WTC11 (cell line): Measurements from ENCODE around the gene CAMTA1. TPM values are rescaled to one million over a fixed set of nuclear protein-coding genes. Genes with fewer than 3 reads are reported as not detected.

ENCODE experiments used
- ATAC-seq: fragments of 200-7000 bp; cut with Tn5 transposase; 2 replicates; pipeline ENCODE4 v1.10.0; 2021; ENCODE audit warnings: mild to moderate bottlenecking, moderate library complexity
- CTCF ChIA-PET: fragments of 300-600 bp; sonication (Branson Sonifier 250); formaldehyde crosslinking; loops from one replicate; lab custom pipeline; 2021; ENCODE audit warnings: antibody characterized with exemption; lab: Charles Lee
- POLR2A ChIA-PET: fragments of 350-600 bp; sonication (Branson Sonifier 250); formaldehyde crosslinking; loops from one replicate; lab custom pipeline; 2021; ENCODE audit warnings: antibody characterized with exemption; lab: Charles Lee
- DNase-seq: peaks from one replicate; pipeline ENCODE4 v3.0.0; 2021; ENCODE audit warnings: low spot score
- H3K27ac Mint-ChIP-seq: 2 replicates; pipeline ENCODE4 v1.8.0; 2021; ENCODE audit warnings: mixed read lengths
- H3K27me3 Mint-ChIP-seq: 2 replicates; pipeline ENCODE4 v1.8.0; 2021; ENCODE audit warnings: low read depth, mild to moderate bottlenecking, moderate library complexity, mixed read lengths
- H3K36me3 Mint-ChIP-seq: 2 replicates; pipeline ENCODE4 v1.8.0; 2021; ENCODE audit warnings: mixed read lengths
- H3K4me1 Mint-ChIP-seq: 2 replicates; pipeline ENCODE4 v1.8.0; 2022; ENCODE audit warnings: mixed read lengths
- H3K4me3 Mint-ChIP-seq: 2 replicates; pipeline ENCODE4 v1.8.0; 2021; ENCODE audit warnings: mild to moderate bottlenecking, moderate library complexity, mixed read lengths
- H3K9me3 Mint-ChIP-seq: 2 replicates; pipeline ENCODE4 v1.8.0; 2021; ENCODE audit warnings: mixed read lengths
- CREM ChIP-seq: sonication (generic); formaldehyde crosslinking; IDR thresholded peaks from 2 replicates; pipeline ENCODE4 v1.8.1; 2022; ENCODE audit warnings: mild to moderate bottlenecking, missing genetic modification reagents, moderate library complexity
- E2F1 ChIP-seq: sonication (generic); formaldehyde crosslinking; IDR thresholded peaks from 2 replicates; pipeline ENCODE4 v1.8.0; 2022; ENCODE audit warnings: mild to moderate bottlenecking, missing genetic modification reagents
- ELF4 ChIP-seq: sonication (generic); formaldehyde crosslinking; IDR thresholded peaks from 2 replicates; pipeline ENCODE4 v1.8.1; 2022; ENCODE audit warnings: low read depth, mild to moderate bottlenecking, moderate library complexity, missing genetic modification reagents
- FOXJ3 ChIP-seq: sonication (generic); formaldehyde crosslinking; IDR thresholded peaks from 2 replicates; pipeline ENCODE4 v1.9.0; 2021; ENCODE audit warnings: missing genetic modification reagents, mild to moderate bottlenecking, borderline replicate concordance
- GTF2I ChIP-seq: fragments of 250-450 bp; sonication (Bioruptor Pico); conservative IDR thresholded peaks from 2 replicates; pipeline ENCODE4 v1.4.0; 2021; ENCODE audit warnings: mild to moderate bottlenecking
- IRF1 ChIP-seq: sonication (generic); formaldehyde crosslinking; IDR thresholded peaks from 2 replicates; pipeline ENCODE4 v1.8.0; 2023; ENCODE audit warnings: missing genetic modification reagents
- JAZF1 ChIP-seq: fragments of 250-450 bp; sonication (Bioruptor Pico); IDR thresholded peaks from 2 replicates; pipeline ENCODE4 v1.9.0; 2021; ENCODE audit warnings: moderate library complexity, mild to moderate bottlenecking, inconsistent platforms
- KAT7 ChIP-seq: sonication (generic); formaldehyde crosslinking; IDR thresholded peaks from 2 replicates; pipeline ENCODE4 v1.8.1; 2023; ENCODE audit warnings: missing genetic modification reagents, mild to moderate bottlenecking, borderline replicate concordance
- MYBL2 ChIP-seq: sonication (generic); formaldehyde crosslinking; IDR thresholded peaks from 2 replicates; pipeline ENCODE4 v1.8.1; 2023; ENCODE audit warnings: mild to moderate bottlenecking, moderate library complexity, missing genetic modification reagents
- SP1 ChIP-seq: sonication (generic); formaldehyde crosslinking; conservative IDR thresholded peaks from 2 replicates; pipeline ENCODE4 v1.8.1; 2022; ENCODE audit warnings: missing genetic modification reagents
- TEAD4 ChIP-seq: sonication (generic); formaldehyde crosslinking; IDR thresholded peaks from 2 replicates; pipeline ENCODE4 v1.8.0; 2022; ENCODE audit warnings: mild to moderate bottlenecking, missing genetic modification reagents
- ZNF232 ChIP-seq: sonication (generic); formaldehyde crosslinking; IDR thresholded peaks from 2 replicates; pipeline ENCODE4 v1.8.0; 2022; ENCODE audit warnings: mild to moderate bottlenecking, missing genetic modification reagents
- ZNF317 ChIP-seq: sonication (generic); formaldehyde crosslinking; IDR thresholded peaks from 2 replicates; pipeline ENCODE4 v1.8.1; 2023; ENCODE audit warnings: low read depth, mild to moderate bottlenecking, moderate library complexity, missing genetic modification reagents, borderline replicate concordance
- ZNF396 ChIP-seq: fragments of 250-450 bp; sonication (Bioruptor Pico); IDR thresholded peaks from 2 replicates; pipeline ENCODE4 v1.8.0; 2021; ENCODE audit warnings: mild to moderate bottlenecking, moderate library complexity, borderline replicate concordance
- total RNA-seq: library from RNA; stranded (reverse); gene quantifications from 3 replicates; pipeline ENCODE4 v1.2.3, GENCODE V29; 2021
- TF ChIP-seq, protein P1 (sequence below): sonication (generic); formaldehyde crosslinking; IDR thresholded peaks from 2 replicates; pipeline ENCODE4 v1.8.0; 2022; ENCODE audit warnings: missing genetic modification reagents
- TF ChIP-seq, protein P2 (sequence below): sonication (generic); formaldehyde crosslinking; IDR thresholded peaks from 2 replicates; pipeline ENCODE4 v1.8.1; 2023; ENCODE audit warnings: mild to moderate bottlenecking, missing genetic modification reagents
- TF ChIP-seq, protein P3 (sequence below): sonication (generic); formaldehyde crosslinking; IDR thresholded peaks from 2 replicates; pipeline ENCODE4 v1.8.0; 2023; ENCODE audit warnings: mild to moderate bottlenecking, missing genetic modification reagents
- TF ChIP-seq, protein P4 (sequence below): sonication (generic); formaldehyde crosslinking; IDR thresholded peaks from 2 replicates; pipeline ENCODE4 v1.8.1; 2023; ENCODE audit warnings: mild to moderate bottlenecking, missing genetic modification reagents, borderline replicate concordance

CAMTA1 gene
- total RNA-seq, 1 experiment from 2014 or later, result 86.4 TPM

GRCh38 chr1:7363450-7363849, 578.2 kb downstream of the CAMTA1 start:
- ChIA-PET POLR2A (no interaction called here), CTCF (no interaction called here)
- ATAC-seq (no peak), DNase-seq (no peak)
- Mint-ChIP-seq H3K4me3 (no peak overlapping the region), H3K9me3 (0 out of 2 replicates have a peak, but pooled peaks cover 4% of the 10 kb centered on the region), H3K4me1 (no peaks in the 10 kb centered on the region), H3K27ac (no peak overlapping the region), H3K36me3 (no peaks in the 10 kb centered on the region), H3K27me3 (no peaks in the 10 kb centered on the region; the same call in none of the 2 replicates)
- TF ChIP-seq KAT7 (CRISPR knock-in tag) (no peak), TEAD4 (CRISPR knock-in tag) (no peak), FOXJ3 (CRISPR knock-in tag) (no peak), MYBL2 (no peak), GTF2I (CRISPR knock-in tag) (no peak), CREM (CRISPR knock-in tag) (no peak), ZNF317 (no peak), ELF4 (CRISPR knock-in tag) (no peak), SP1 (CRISPR knock-in tag) (no peak), IRF1 (CRISPR knock-in tag) (no peak), JAZF1 (CRISPR knock-in tag) (no peak), ZNF396 (CRISPR knock-in tag) (no peak), E2F1 (CRISPR knock-in tag) (no peak), ZNF232 (CRISPR knock-in tag) (no peak)
- TF ChIP-seq, protein P1, sequence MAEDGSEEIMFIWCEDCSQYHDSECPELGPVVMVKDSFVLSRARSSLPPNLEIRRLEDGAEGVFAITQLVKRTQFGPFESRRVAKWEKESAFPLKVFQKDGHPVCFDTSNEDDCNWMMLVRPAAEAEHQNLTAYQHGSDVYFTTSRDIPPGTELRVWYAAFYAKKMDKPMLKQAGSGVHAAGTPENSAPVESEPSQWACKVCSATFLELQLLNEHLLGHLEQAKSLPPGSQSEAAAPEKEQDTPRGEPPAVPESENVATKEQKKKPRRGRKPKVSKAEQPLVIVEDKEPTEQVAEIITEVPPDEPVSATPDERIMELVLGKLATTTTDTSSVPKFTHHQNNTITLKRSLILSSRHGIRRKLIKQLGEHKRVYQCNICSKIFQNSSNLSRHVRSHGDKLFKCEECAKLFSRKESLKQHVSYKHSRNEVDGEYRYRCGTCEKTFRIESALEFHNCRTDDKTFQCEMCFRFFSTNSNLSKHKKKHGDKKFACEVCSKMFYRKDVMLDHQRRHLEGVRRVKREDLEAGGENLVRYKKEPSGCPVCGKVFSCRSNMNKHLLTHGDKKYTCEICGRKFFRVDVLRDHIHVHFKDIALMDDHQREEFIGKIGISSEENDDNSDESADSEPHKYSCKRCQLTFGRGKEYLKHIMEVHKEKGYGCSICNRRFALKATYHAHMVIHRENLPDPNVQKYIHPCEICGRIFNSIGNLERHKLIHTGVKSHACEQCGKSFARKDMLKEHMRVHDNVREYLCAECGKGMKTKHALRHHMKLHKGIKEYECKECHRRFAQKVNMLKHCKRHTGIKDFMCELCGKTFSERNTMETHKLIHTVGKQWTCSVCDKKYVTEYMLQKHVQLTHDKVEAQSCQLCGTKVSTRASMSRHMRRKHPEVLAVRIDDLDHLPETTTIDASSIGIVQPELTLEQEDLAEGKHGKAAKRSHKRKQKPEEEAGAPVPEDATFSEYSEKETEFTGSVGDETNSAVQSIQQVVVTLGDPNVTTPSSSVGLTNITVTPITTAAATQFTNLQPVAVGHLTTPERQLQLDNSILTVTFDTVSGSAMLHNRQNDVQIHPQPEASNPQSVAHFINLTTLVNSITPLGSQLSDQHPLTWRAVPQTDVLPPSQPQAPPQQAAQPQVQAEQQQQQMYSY, result no peak
- TF ChIP-seq, protein P2, sequence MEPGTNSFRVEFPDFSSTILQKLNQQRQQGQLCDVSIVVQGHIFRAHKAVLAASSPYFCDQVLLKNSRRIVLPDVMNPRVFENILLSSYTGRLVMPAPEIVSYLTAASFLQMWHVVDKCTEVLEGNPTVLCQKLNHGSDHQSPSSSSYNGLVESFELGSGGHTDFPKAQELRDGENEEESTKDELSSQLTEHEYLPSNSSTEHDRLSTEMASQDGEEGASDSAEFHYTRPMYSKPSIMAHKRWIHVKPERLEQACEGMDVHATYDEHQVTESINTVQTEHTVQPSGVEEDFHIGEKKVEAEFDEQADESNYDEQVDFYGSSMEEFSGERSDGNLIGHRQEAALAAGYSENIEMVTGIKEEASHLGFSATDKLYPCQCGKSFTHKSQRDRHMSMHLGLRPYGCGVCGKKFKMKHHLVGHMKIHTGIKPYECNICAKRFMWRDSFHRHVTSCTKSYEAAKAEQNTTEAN (CRISPR knock-in tag), result no peak
- TF ChIP-seq, protein P3, sequence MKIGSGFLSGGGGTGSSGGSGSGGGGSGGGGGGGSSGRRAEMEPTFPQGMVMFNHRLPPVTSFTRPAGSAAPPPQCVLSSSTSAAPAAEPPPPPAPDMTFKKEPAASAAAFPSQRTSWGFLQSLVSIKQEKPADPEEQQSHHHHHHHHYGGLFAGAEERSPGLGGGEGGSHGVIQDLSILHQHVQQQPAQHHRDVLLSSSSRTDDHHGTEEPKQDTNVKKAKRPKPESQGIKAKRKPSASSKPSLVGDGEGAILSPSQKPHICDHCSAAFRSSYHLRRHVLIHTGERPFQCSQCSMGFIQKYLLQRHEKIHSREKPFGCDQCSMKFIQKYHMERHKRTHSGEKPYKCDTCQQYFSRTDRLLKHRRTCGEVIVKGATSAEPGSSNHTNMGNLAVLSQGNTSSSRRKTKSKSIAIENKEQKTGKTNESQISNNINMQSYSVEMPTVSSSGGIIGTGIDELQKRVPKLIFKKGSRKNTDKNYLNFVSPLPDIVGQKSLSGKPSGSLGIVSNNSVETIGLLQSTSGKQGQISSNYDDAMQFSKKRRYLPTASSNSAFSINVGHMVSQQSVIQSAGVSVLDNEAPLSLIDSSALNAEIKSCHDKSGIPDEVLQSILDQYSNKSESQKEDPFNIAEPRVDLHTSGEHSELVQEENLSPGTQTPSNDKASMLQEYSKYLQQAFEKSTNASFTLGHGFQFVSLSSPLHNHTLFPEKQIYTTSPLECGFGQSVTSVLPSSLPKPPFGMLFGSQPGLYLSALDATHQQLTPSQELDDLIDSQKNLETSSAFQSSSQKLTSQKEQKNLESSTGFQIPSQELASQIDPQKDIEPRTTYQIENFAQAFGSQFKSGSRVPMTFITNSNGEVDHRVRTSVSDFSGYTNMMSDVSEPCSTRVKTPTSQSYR (CRISPR knock-in tag), result no peak
- TF ChIP-seq, protein P4, sequence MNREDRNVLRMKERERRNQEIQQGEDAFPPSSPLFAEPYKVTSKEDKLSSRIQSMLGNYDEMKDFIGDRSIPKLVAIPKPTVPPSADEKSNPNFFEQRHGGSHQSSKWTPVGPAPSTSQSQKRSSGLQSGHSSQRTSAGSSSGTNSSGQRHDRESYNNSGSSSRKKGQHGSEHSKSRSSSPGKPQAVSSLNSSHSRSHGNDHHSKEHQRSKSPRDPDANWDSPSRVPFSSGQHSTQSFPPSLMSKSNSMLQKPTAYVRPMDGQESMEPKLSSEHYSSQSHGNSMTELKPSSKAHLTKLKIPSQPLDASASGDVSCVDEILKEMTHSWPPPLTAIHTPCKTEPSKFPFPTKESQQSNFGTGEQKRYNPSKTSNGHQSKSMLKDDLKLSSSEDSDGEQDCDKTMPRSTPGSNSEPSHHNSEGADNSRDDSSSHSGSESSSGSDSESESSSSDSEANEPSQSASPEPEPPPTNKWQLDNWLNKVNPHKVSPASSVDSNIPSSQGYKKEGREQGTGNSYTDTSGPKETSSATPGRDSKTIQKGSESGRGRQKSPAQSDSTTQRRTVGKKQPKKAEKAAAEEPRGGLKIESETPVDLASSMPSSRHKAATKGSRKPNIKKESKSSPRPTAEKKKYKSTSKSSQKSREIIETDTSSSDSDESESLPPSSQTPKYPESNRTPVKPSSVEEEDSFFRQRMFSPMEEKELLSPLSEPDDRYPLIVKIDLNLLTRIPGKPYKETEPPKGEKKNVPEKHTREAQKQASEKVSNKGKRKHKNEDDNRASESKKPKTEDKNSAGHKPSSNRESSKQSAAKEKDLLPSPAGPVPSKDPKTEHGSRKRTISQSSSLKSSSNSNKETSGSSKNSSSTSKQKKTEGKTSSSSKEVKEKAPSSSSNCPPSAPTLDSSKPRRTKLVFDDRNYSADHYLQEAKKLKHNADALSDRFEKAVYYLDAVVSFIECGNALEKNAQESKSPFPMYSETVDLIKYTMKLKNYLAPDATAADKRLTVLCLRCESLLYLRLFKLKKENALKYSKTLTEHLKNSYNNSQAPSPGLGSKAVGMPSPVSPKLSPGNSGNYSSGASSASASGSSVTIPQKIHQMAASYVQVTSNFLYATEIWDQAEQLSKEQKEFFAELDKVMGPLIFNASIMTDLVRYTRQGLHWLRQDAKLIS (CRISPR knock-in tag), result no peak
